ENCODE results near the gene ZNF124.

The ZNF124 gene

GRCh38 chr1:247111700-247112478 is 59.9 kb downstream of the ZNF124 start:
- DNase-seq = peak; percentile 60

- DNase-seq = no peak
Measured at GRCh38 chr1:247111259-247111699, 60.5 kb downstream of the ZNF124 start.

- peak; percentile 70 for DNase-seq
Measured at GRCh38 chr1:247110627-247111258, 61.1 kb downstream of the ZNF124 start.

GRCh38 chr1:247107694-247108093 is 64.1 kb downstream of the ZNF124 start:
- DNase-seq = no peak

GRCh38 chr1:247105966-247106365 is 65.9 kb downstream of the ZNF124 start:
- no peak for DNase-seq
